Occipital lobe (tissue), 2 donors: ENCODE measurements around the gene U2SURP. TPM values are rescaled to one million over a fixed set of nuclear protein-coding genes. Genes with fewer than 3 reads are reported as not detected.
"Not testable (repeated sequence)": the region's sequence is repeated elsewhere in the genome, so short reads cannot be mapped to it uniquely, and the experiment has no call there.

ENCODE experiments used
- DNase-seq: peaks from one replicate; lab custom pipeline; 2025; lab: John Stamatoyannopoulos, UW
- total RNA-seq: library from RNA; depleted of rRNA; stranded (reverse); fragments of >200 nt; gene quantifications from one replicate; pipeline ENCODE4 v1.2.3, GENCODE V29; 2014

Gene U2SURP
- total RNA-seq, 1 donor from 2014 or later, result 160 TPM

DNA sequence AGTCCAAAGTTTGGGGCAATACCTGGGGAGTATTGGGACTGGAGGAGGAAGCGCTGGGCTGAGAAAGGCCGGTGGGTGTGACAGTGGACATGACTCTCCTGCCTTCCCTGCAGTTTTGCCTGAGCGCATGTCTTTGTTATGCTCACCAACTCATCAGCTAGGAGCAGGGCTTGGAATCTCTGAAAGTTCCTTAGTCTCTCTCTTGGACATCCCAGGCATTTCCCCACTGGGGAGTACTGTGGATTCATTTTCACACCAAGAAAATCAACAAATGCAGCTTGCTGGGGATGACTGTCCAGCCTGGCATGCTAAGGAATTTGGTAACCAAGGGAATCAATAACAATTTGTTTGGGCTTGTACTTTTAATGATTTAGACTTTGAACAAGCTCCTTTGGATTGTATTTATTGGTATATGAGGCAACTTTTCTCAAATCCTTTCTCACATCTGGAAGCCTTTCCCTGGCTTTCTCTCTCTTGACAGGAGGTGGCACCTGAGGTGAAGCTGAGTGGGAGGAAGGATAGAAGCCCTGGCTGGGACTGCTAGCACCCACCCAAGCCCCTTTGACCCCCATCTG lies 69.7 kb downstream of the U2SURP start:
- no peak for DNase-seq

- no peak for DNase-seq
These were observed 70.4 kb downstream of the U2SURP start for GRCh38 chr3:143071776-143072175.

DNA sequence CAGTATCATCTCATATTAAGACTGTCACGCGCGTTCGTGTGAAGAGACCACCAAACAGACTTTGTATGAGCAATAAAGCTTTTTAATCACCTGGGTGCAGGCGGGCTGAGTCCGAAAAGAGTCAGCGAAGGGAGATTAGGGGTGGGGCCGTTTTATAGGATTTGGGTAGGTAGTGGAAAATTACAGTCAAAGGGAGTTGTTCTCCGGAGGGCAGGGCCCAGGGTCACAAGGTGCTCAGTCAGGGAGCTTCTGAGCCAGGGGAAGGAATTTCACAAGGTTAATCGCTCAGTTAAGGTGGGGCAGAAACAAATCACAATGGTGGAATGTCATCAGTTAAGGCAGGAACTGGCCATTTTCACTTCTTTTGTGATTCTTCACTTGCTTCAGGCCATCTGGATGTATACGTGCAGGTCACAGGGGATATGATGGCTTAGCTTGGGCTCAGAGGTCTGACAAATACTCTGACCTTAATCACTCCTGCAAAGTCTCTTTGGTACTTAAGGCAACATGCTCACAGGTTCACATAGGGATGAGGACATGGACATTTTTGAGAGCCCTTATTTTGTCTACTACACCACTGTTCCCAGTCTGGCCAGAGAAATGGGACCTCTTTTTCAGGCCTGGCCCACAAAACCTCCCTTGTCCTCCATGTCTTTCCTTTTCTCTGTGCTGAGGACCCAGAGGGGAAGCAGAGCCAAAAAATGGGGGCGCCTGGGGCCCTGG lies 71.1 kb downstream of the U2SURP start:
- not testable (repeated sequence) for DNase-seq

- not testable (repeated sequence) for DNase-seq
These were observed 72.2 kb downstream of the U2SURP start for GRCh38 chr3:143073541-143073940.

GRCh38 chr3:143073983-143074382 lies 72.6 kb downstream of the U2SURP start:
- DNase-seq, result not testable (repeated sequence)

DNA sequence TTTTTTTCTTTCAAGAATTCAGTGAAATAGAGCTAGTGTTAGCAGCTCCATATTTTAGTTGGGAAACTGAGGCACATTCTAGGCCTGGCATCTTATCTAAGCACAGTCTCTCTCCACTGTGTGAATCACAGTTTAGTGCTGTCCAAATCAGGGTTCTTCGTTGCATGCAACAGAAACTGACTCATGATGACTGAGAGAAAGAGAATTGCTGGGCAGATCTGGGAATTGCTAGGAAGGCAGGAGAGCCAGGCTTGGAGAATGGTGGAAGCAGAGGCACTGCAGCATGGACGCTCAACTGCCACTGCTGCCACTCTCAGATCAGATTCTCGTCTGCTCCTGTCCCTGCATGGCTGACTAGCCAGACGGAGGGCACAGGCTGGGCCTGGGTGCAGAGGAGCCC lies 77.5 kb downstream of the U2SURP start:
- no peak for DNase-seq

DNA sequence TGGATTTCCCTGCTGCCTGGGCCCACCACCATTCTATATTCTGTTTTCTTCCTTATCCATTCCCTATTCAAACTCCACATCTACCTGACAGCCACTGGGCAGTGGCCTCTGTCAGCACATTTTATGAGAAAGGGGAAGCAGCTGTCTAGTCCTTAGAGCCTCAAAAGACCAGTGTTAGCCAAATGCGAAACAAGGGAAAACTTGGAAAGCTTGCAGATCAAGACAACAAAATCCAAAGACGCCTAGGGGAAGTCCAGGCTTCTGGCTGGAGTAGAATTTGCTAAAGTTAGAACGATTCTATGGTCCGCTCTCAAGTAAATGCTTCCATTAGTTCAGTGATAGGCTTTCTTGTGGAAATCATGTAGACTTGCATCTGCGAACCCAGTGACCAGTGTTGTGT lies 78.8 kb downstream of the U2SURP start:
- no peak for DNase-seq

DNA sequence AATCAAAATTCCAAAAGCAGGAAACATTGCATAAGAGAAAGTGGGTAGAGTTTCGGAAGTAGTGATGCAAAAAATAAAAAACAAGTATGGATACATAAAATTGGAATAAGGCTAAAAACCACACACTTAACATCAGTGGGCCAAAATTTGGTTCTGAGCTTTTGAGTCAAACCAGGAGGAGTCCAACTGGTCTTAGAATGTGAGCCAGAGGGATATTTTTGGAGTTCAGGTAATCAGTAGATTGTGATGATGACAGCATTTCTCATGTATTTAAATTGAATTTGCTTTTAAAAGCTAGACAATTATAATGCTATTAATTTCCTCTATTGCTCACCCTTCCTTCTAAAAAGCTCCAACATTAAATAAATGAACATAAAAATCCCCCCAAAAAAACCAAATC lies 80.0 kb downstream of the U2SURP start:
- DNase-seq, result no peak

DNA sequence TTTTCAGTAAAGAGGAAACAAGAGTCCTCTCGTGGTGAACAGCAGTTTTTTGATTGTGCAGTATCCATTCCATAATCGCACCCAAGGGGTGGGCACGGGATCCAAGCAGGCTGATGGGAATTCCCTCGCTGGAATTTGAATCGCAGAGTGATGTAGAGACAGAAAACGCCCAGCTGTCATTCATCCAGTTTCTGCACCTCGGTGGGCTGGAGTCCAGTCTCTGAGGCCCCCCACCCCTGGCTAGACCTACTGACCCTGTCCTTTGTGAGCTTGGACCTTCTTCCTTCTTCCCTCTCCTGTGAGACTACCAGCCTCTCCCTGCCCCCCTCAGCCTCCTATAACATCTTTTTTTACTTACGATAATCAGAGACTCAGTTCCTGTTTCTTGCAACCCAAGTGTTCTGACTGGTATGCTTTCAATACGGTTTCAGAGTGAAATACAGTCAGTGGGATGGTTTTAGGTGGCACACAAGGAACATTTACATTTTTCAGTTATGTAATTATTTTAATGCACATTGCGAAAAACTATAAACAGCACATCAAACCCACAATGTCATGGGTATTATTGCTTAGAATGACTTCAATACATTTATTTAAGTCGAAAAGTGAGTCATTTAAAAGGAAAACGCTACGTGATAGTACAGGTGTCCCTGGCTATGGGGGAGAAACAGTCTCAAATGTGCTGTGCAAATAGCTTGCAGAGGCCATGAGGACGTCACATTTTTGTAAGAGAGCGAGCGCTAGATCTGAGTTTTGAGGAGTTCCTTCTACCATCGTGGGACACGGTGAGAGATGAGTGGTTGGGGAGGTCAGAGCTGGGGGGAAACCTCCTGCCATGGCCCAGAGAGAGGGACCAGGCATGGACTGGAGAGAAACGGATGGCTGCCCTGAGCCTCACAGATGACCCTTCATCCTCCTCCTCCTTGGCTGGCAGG lies 80.7 kb downstream of the U2SURP start:
- DNase-seq, result no peak

GRCh38 chr3:143083781-143084180 lies 82.4 kb downstream of the U2SURP start:
- no peak for DNase-seq

DNA sequence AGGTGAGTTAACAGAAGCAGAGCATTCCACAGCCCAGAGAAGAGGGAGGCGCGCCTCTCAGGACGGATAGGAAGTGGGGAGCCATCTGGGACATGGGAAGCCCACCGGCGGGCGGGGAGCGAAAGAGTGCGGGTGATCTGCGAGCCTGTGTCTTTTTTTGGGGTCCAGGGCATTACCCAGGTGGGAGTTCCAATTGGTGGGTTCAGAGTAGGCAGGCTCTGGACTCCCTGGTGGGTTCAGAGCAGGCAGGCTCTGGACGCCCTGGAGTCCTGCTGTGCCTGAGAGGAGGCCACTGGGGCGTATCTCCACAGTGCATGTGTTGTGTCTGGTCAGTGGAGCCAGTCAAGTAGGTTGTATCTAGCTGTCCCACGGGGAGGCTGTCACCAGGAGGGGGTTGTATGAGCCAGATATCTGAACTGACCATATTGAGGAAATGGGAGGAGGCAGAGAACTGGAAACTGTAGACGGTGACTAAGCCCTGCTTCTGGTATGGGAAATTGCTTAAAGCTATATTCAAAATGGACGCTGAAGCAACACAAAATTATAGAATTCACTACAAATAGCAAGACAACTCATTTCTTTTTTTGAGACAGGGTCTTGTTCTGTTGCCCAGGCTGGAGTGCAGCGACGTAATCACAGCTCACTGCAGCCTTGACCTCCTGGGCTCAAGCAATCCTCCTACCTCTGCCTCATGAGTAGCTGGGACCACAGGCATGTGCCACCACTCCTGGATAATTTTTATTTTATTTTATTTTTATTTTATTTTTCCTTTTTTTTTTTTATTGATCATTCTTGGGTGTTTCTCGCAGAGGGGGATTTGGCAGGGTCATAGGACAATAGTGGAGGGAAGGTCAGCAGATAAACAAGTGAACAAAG lies 83.7 kb downstream of the U2SURP start:
- DNase-seq, result no peak

- no peak for DNase-seq
These were observed 87.5 kb downstream of the U2SURP start for GRCh38 chr3:143088835-143089234.

DNA sequence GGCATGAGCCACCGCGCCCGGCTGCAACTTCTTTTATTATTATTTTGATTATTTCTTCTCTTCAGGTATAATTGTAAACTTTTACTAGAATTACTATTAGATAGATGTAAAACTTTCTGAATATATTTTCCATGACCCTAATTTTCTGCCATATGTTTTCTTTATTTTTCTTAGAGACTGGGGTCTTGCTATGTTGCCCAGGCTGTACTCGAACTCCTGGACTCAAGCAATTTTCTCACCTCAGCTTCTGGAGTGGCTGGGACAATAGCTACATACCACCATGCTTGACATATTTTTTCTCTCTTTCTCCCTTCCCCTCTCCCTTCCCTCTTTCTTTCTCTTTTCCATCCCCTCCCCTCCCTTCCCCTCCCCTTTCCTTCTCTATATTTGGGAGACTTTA lies 88.6 kb downstream of the U2SURP start:
- DNase-seq, result no peak

DNA sequence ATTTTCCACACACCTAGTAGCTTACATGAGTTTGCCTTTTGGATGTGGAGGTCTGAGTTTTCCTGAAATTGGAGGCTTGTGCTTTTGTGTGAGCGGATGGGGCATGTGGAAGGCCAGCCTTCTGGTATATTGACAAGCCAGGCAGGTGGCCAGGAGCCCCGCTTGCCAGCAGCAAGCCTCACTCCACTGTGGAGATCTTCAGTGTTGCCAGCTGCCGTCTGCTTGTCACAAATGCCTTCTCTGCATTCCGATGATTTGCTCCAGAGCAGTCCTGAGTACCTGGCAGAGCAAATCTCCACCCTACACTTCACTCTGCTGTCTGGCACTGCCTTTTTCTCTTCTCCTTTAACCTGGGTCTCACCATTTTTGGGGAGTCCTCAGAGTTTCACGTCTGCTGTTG lies 89.1 kb downstream of the U2SURP start:
- DNase-seq, result no peak

- DNase-seq, result no peak
These were observed 89.8 kb downstream of the U2SURP start for GRCh38 chr3:143090976-143091837.

- DNase-seq, result no peak
These were observed 90.8 kb downstream of the U2SURP start for GRCh38 chr3:143092191-143092590.

GRCh38 chr3:143095813-143096212 lies 94.4 kb downstream of the U2SURP start:
- no peak for DNase-seq

DNA sequence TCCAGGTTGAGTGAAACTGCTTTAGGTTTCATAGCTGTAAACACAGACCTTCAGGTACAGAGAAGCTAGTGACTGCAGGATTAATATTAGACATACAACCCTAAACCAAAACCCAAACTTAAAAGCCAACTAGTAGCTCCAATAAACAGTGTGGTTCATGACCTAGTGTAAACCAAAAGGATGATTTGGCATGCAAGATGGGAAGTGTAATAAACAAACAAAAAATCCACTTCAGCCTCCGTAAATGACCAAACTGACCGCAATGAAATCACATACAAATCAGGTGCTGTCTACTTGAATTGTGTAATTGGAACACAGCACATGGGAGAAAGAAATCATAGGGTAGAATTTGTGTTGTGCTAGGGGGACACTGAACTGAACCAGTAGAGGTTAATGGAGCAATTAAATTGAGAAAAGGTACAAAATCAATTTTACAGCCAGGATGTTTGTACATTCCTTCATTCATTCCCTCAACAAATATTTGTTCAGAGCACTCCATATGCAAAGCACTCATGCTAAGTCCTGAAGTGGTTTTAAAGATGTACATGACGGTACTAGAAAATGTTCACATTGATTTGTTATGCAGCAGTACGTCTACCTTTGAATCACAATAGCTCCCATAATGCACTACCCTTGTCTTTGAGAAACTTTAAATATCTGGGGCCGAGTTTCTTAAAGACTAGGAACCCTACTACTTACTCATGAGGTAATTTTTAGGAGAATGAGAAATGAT lies 96.8 kb downstream of the U2SURP start:
- no peak for DNase-seq

DNA sequence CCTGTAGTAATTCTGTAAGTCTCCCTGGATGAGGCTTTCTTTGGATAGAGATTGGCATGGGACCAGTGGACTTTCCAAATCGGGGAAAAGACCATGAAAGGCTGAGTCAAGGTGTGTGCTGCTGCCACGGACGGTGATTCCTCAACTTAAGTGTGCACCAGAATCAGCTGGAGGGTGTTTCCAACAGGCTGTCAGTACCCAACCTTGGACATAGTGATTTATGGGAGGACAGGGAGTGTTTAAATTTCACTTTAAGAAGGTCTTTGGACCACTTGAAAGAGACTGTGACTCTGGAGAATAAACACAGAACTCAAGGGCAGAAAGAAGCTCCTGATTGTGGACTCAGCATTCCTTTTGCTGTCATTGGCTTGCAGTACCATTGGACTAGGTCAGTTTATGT lies 97.8 kb downstream of the U2SURP start:
- no peak for DNase-seq

DNA sequence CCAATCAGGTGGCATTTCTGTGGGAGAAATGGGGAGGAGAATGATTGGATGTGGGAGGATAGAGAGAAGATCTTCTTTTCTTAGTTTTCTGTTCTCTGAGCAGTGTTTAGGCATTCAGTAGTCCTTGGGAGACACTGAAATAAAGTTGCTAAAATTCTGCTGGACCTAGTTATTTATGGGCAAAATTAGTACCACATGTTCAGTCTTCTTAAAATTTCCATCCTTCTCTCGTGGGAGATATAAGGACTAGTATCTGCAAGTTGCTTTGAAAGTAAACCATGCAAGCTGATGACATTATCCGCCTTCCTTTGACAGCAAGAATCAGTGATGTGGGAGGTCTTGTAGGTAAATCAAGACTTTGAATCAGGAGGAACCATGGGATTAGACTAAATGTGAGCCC lies 98.3 kb downstream of the U2SURP start:
- DNase-seq, result no peak
